DOHH2 (cell line): ENCODE results near the gene COBLL1.

Source experiments
- H3F3A ChIP-seq: fragments of 200-600 bp; sonication (generic), shearing (Covaris generic); 2 replicates; pipeline ENCODE4 v1.6.0; 2016; ENCODE audit warnings: antibody characterized with exemption, mild to moderate bottlenecking; ENCODE audit not compliant: control insufficient read depth, insufficient read depth
- H3K27ac ChIP-seq: fragments of 200-600 bp; sonication (generic); 2 replicates; pipeline ENCODE4 v1.5.1; 2014; ENCODE audit warnings: low read depth, mild to moderate bottlenecking, low read length, moderate library complexity
- H3K27me3 ChIP-seq: fragments of 200-600 bp; sonication (generic); 2 replicates; pipeline ENCODE4 v1.6.1; 2014; ENCODE audit warnings: mild to moderate bottlenecking, low read length, mixed read lengths; ENCODE audit not compliant: control insufficient read depth
- H3K36me3 ChIP-seq: fragments of 200-600 bp; sonication (generic); 2 replicates; pipeline ENCODE4 v1.6.1; 2014; ENCODE audit warnings: mild to moderate bottlenecking, low read length, moderate library complexity, mixed read lengths; ENCODE audit not compliant: control insufficient read depth
- H3K4me1 ChIP-seq: fragments of 200-600 bp; sonication (generic); 2 replicates; pipeline ENCODE4 v1.6.1; 2014; ENCODE audit warnings: mild to moderate bottlenecking, low read length, mixed read lengths; ENCODE audit not compliant: control insufficient read depth
- H3K4me2 ChIP-seq: fragments of 200-600 bp; sonication (generic); 2 replicates; pipeline ENCODE4 v1.6.0; 2014; ENCODE audit warnings: mild to moderate bottlenecking, low read length, moderate library complexity
- H3K4me3 ChIP-seq: fragments of 200-600 bp; sonication (generic); 2 replicates; pipeline ENCODE4 v1.5.1; 2014; ENCODE audit warnings: mild to moderate bottlenecking, low read length, mixed read lengths
- H3K79me2 ChIP-seq: fragments of 200-600 bp; sonication (generic); 2 replicates; pipeline ENCODE4 v1.6.1; 2014; ENCODE audit warnings: mild to moderate bottlenecking, low read length, mixed read lengths; ENCODE audit not compliant: control insufficient read depth
- H3K9me2 ChIP-seq: fragments of 200-600 bp; sonication (generic); replicated peaks from 2 replicates; pipeline ENCODE4 v1.6.1; 2014; ENCODE audit warnings: mild to moderate bottlenecking, low read length, mixed read lengths; ENCODE audit not compliant: control insufficient read depth
- H3K9me3 ChIP-seq: fragments of 200-600 bp; sonication (generic); 2 replicates; pipeline ENCODE4 v1.6.1; 2014; ENCODE audit warnings: antibody characterized with exemption, low read length, mixed read lengths; ENCODE audit not compliant: control insufficient read depth, insufficient read depth
- H4K20me1 ChIP-seq: fragments of 200-600 bp; sonication (generic); 2 replicates; pipeline ENCODE4 v1.6.0; 2014; ENCODE audit warnings: low read depth, mild to moderate bottlenecking, antibody characterized with exemption, low read length, moderate library complexity; ENCODE audit not compliant: control insufficient read depth, insufficient read depth
- EZH2phosphoT487 ChIP-seq: fragments of 200-600 bp; sonication (generic); IDR thresholded peaks from 2 replicates; pipeline ENCODE4 v1.6.1; 2017; ENCODE audit warnings: borderline replicate concordance, mild to moderate bottlenecking, antibody characterized with exemption, low read length, moderate library complexity, mixed read lengths
- TF ChIP-seq, protein P1 (sequence below): fragments of 200-600 bp; sonication (generic); IDR thresholded peaks from one replicate; pipeline ENCODE4 v1.5.1; 2014; ENCODE audit warnings: antibody characterized with exemption, mild to moderate bottlenecking, low read depth, low read length; ENCODE audit not compliant: poor library complexity, severe bottlenecking

COBLL1 gene

DNA sequence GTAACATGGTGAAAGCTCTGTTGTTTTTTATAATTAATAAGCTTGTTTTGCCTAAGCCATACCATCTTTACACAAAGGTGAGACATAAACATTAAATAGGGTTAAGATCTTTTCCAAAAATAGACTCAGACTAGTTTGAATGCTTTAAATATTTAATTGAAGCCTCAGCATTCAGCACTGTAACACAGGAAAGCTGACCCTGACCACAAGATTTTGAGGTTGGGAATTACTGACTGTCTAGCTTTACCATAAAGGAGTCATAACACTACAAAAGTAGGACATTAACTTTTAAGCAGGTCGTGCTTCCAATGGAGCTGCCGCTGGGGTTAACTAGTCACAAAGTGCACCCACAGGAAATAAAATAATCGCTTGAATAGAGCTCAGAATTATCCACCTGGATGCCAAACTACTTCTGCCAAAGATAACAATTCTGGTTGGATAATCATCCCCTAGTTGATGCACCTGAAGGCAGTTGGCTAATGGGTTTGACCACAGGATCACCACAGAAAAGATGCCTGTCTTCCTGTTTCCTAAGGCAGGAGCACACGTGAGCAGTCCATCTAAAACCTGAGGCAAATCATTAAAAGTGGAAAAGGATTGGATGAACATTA, 106.2 kb downstream of the COBLL1 start:
- H3K27me3 ChIP-seq = peaks cover 8% of the 10 kb centered on the region
- no peak for TF ChIP-seq EZH2phosphoT487
- TF ChIP-seq, protein P1, sequence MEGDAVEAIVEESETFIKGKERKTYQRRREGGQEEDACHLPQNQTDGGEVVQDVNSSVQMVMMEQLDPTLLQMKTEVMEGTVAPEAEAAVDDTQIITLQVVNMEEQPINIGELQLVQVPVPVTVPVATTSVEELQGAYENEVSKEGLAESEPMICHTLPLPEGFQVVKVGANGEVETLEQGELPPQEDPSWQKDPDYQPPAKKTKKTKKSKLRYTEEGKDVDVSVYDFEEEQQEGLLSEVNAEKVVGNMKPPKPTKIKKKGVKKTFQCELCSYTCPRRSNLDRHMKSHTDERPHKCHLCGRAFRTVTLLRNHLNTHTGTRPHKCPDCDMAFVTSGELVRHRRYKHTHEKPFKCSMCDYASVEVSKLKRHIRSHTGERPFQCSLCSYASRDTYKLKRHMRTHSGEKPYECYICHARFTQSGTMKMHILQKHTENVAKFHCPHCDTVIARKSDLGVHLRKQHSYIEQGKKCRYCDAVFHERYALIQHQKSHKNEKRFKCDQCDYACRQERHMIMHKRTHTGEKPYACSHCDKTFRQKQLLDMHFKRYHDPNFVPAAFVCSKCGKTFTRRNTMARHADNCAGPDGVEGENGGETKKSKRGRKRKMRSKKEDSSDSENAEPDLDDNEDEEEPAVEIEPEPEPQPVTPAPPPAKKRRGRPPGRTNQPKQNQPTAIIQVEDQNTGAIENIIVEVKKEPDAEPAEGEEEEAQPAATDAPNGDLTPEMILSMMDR = no peak
- H3K4me1 ChIP-seq = peaks cover 30% of the 10 kb centered on the region
- H3K4me2 ChIP-seq = no peak overlapping the region
- no peaks in the 10 kb centered on the region for H4K20me1 ChIP-seq
- H3K79me2 ChIP-seq = no peaks in the 10 kb centered on the region
- H3K27ac ChIP-seq = no peak overlapping the region
- H3K9me2 ChIP-seq = no peaks in the 10 kb centered on the region
- no peaks in the 10 kb centered on the region for H3K36me3 ChIP-seq
- H3K9me3 ChIP-seq = no peaks in the 10 kb centered on the region
- no peaks in the 10 kb centered on the region for H3F3A ChIP-seq
- H3K4me3 ChIP-seq = no peak overlapping the region

DNA sequence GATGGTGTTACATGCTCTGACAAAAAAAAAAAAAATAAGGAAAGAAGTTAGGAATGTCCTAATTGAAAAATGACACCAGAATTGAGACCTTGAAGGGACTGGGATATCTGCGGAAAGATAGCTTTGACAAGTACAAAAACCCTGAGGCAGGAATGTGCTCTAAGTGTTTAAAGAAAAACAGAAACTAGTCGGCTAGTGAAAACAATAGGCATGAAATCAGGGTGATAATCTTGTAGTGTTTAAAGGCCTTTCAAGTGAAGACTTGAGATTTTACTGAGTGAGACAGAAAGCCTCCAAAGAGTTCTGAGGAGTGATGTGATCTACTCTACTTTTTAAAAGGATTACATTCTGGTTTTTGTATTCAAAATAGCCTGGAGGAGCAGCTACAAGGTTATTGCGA, 107.4 kb downstream of the COBLL1 start:
- Histone ChIP-seq H3K27ac (no peak overlapping the region), H3K9me3 (no peaks in the 10 kb centered on the region), H3F3A (no peaks in the 10 kb centered on the region)

DNA sequence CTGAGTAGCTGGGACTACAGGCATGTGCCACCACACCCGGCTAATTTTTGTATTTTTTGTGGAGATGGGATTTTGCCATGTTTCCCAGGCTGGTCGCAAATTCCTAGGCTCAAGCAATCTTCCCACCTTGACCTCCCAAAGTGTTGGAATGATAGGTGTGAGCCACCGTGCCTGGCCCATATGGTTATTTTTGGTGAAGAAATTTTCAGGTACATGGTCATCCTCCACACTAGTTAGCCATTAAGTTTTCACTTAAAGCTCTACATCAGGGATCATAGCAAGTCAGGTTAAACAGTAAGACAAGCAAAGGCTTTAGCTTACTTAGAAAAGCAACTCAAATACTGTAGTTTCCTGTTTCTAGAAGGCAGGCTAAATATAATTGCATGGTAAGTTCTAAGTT, 116.1 kb downstream of the COBLL1 start:
- Histone ChIP-seq H3K79me2 (no peaks in the 10 kb centered on the region), H3K4me1 (no peaks in the 10 kb centered on the region), H3K9me2 (no peaks in the 10 kb centered on the region), H3K27me3 (no peaks in the 10 kb centered on the region), H3K27ac (no peak overlapping the region), H3K36me3 (no peaks in the 10 kb centered on the region), H3K4me2 (no peak overlapping the region), H3K4me3 (no peak overlapping the region), H3F3A (no peaks in the 10 kb centered on the region), H3K9me3 (no peaks in the 10 kb centered on the region), H4K20me1 (no peaks in the 10 kb centered on the region)
- TF ChIP-seq EZH2phosphoT487 = no peak
- TF ChIP-seq, protein P1 = no peak

More for the DNA sequence above, 107.4 kb downstream of the COBLL1 start:
- Histone ChIP-seq H3K9me2 (no peaks in the 10 kb centered on the region), H3K4me3 (no peak overlapping the region), H3K79me2 (no peaks in the 10 kb centered on the region), H3K36me3 (no peaks in the 10 kb centered on the region), H3K4me2 (no peak overlapping the region), H3K4me1 (peaks cover 22% of the 10 kb centered on the region), H4K20me1 (no peaks in the 10 kb centered on the region), H3K27me3 (peaks cover 6% of the 10 kb centered on the region)
- no peak for TF ChIP-seq EZH2phosphoT487
- TF ChIP-seq, protein P1 = no peak
